ENCODE data around the gene CYB5R4. TPM values are rescaled to one million over a fixed set of nuclear protein-coding genes. Genes with fewer than 3 reads are reported as not detected.

CYB5R4 gene
- total and polyA plus RNA-seq, 7 donors: 6.1 to 20.3 (median 11.7) TPM

- no peaks in the 10 kb centered on the region for H3K9me3 ChIP-seq
- 30 to 49% (median 33%) methylated on average over 1 of the region's 1 CpG for WGBS, 3 donors
- H3K36me3 ChIP-seq (ENCODE audit: insufficient read depth in 1 of 2, low read depth in 1 of 2): peaks cover 7 to 32% of the 10 kb centered on the region in 2 donors
- no peaks in the 10 kb centered on the region for H3K4me1 ChIP-seq
- DNase-seq: no peak
- ATAC-seq: no peak
- H3K27ac ChIP-seq: no peak overlapping the region
- H3K4me3 ChIP-seq: no peak overlapping the region
- TF ChIP-seq CTCF (IDR thresholded peaks at IDR 0.05): no peak
- intact Hi-C loops (cut with DNase I): loop anchor here in 1 of 2 donors (10.0 kb wide), 1 partner anchor 804 kb away; the partner anchor contains the start of genes DOP1A and UBE3D
- no peaks in the 10 kb centered on the region for H3K27me3 ChIP-seq (ENCODE audit: insufficient read depth in 3 of 3, low read length in 2 of 3)
Measured at GRCh38 chr6:83868639-83869038, 9.2 kb downstream of the CYB5R4 start.

GRCh38 chr6:83870649-83871048 is 11.2 kb downstream of the CYB5R4 start:
- Histone ChIP-seq H3K4me1 (no peaks in the 10 kb centered on the region), H3K4me3 (no peak overlapping the region), H3K36me3 (ENCODE audit: insufficient read depth in 1 of 2, low read depth in 1 of 2) (peaks cover 7 to 15% of the 10 kb centered on the region in 2 donors), H3K27me3 (ENCODE audit: insufficient read depth in 3 of 3, low read length in 2 of 3) (no peaks in the 10 kb centered on the region), H3K27ac (no peak overlapping the region), H3K9me3 (no peaks in the 10 kb centered on the region)
- WGBS, 3 donors: 88 to 96% (median 91%) methylated on average over 3 to 4 of the region's 4 CpGs
- ATAC-seq (no peak), DNase-seq (no peak)
- intact Hi-C loops (cut with DNase I): no loop called here
- no peak for TF ChIP-seq CTCF (IDR thresholded peaks at IDR 0.05)

- Histone ChIP-seq H3K4me3 (no peak overlapping the region), H3K9me3 (no peaks in the 10 kb centered on the region), H3K4me1 (no peaks in the 10 kb centered on the region), H3K36me3 (ENCODE audit: insufficient read depth in 1 of 2, low read depth in 1 of 2) (peaks cover 0 to 4% of the 10 kb centered on the region in 2 donors), H3K27me3 (ENCODE audit: insufficient read depth in 3 of 3, low read length in 2 of 3) (no peaks in the 10 kb centered on the region), H3K27ac (no peak overlapping the region)
- WGBS, 3 donors: 90 to 96% (median 93%) methylated on average over 3 of the region's 3 CpGs
- intact Hi-C loops (cut with DNase I): no loop called here
- ATAC-seq (no peak), DNase-seq (no peak)
- TF ChIP-seq CTCF (IDR thresholded peaks at IDR 0.05): no peak
Measured at GRCh38 chr6:83872386-83873118, 13.1 kb downstream of the CYB5R4 start.

- no peaks in the 10 kb centered on the region for H3K27me3 ChIP-seq (ENCODE audit: insufficient read depth in 3 of 3, low read length in 2 of 3)
- no peak overlapping the region for H3K27ac ChIP-seq
- no peak overlapping the region for H3K4me3 ChIP-seq
- no peak for ATAC-seq
- no peak for TF ChIP-seq CTCF (IDR thresholded peaks at IDR 0.05)
- no peaks in the 10 kb centered on the region for H3K4me1 ChIP-seq
- no peak for DNase-seq
- H3K36me3 ChIP-seq (ENCODE audit: insufficient read depth in 1 of 2, low read depth in 1 of 2): no peaks in the 10 kb centered on the region
- intact Hi-C loops (cut with DNase I): no loop called here
- no peaks in the 10 kb centered on the region for H3K9me3 ChIP-seq
Measured at GRCh38 chr6:83873869-83874268, 14.4 kb downstream of the CYB5R4 start.

GRCh38 chr6:83875843-83876242 is 16.4 kb downstream of the CYB5R4 start:
- WGBS, 3 donors: 92 to 96% (median 94%) methylated on average over 6 of the region's 6 CpGs
- no peak for TF ChIP-seq CTCF (IDR thresholded peaks at IDR 0.05)
- Histone ChIP-seq H3K4me1 (no peaks in the 10 kb centered on the region), H3K27me3 (ENCODE audit: insufficient read depth in 3 of 3, low read length in 2 of 3) (no peaks in the 10 kb centered on the region), H3K27ac (no peak overlapping the region), H3K4me3 (no peak overlapping the region), H3K9me3 (no peaks in the 10 kb centered on the region), H3K36me3 (ENCODE audit: insufficient read depth in 1 of 2, low read depth in 1 of 2) (no peaks in the 10 kb centered on the region)
- no peak for ATAC-seq
- intact Hi-C loops (cut with DNase I): no loop called here
- no peak for DNase-seq
